Karpas-422 (cell line): ENCODE measurements around the gene SMOC2. TPM values are rescaled to one million over a fixed set of nuclear protein-coding genes. Genes with fewer than 3 reads are reported as not detected.
A peak's percentile ranks its signal among the peaks of the same experiment; 100 is the strongest.

ENCODE experiments used
- DNase-seq: peaks from one replicate; pipeline ENCODE4 v3.0.0-alpha.2; 2015
- H2AFZ ChIP-seq: fragments of 200-600 bp; sonication (generic); 2 replicates; pipeline ENCODE4 v1.6.1; 2014; ENCODE audit warnings: antibody characterized with exemption, low read length, mixed read lengths
- H3K27ac ChIP-seq: fragments of 200-600 bp; sonication (generic); 2 replicates; pipeline ENCODE4 v1.5.1; 2014; ENCODE audit warnings: mild to moderate bottlenecking, low read length, moderate library complexity
- H3K27me3 ChIP-seq: fragments of 200-600 bp; sonication (generic); 2 replicates; pipeline ENCODE4 v1.6.1; 2014; ENCODE audit warnings: low read length, mixed read lengths
- H3K36me3 ChIP-seq: fragments of 200-600 bp; sonication (generic); 2 replicates; pipeline ENCODE4 v1.6.1; 2014; ENCODE audit warnings: low read length, mixed read lengths; ENCODE audit not compliant: insufficient read depth
- H3K4me1 ChIP-seq: fragments of 200-600 bp; sonication (generic); 2 replicates; pipeline ENCODE4 v1.6.1; 2014; ENCODE audit warnings: mild to moderate bottlenecking, low read length, mixed read lengths
- H3K4me2 ChIP-seq: fragments of 200-600 bp; sonication (generic); 2 replicates; pipeline ENCODE4 v1.6.1; 2014; ENCODE audit warnings: low read length, low read depth, mild to moderate bottlenecking; ENCODE audit not compliant: poor library complexity, severe bottlenecking
- H3K4me3 ChIP-seq: fragments of 200-600 bp; sonication (generic); 2 replicates; pipeline ENCODE4 v1.5.1; 2014; ENCODE audit warnings: mild to moderate bottlenecking, antibody characterized with exemption, low read length, mixed read lengths
- H3K79me2 ChIP-seq: fragments of 200-600 bp; sonication (generic); 2 replicates; pipeline ENCODE4 v1.6.1; 2014; ENCODE audit warnings: mild to moderate bottlenecking, low read length, mixed read lengths
- H3K9ac ChIP-seq: fragments of 200-600 bp; sonication (generic); 2 replicates; pipeline ENCODE4 v1.6.0; 2014; ENCODE audit warnings: low read length
- H3K9me2 ChIP-seq: fragments of 200-600 bp; sonication (generic), shearing (Covaris generic); replicated peaks from 2 replicates; pipeline ENCODE4 v1.6.0; 2014; ENCODE audit warnings: mild to moderate bottlenecking, low read length, moderate library complexity; ENCODE audit not compliant: insufficient read depth
- H3K9me3 ChIP-seq: fragments of 300-700, 200-600 bp; sonication (generic); 2 replicates; pipeline ENCODE4 v1.6.1; 2014; ENCODE audit warnings: low read length, mixed read lengths
- H4K20me1 ChIP-seq: fragments of 200-600 bp; sonication (generic); 2 replicates; pipeline ENCODE4 v1.6.1; 2014; ENCODE audit warnings: mild to moderate bottlenecking, antibody characterized with exemption, low read length, low read depth; ENCODE audit not compliant: insufficient read depth
- total RNA-seq: library from RNA; depleted of rRNA; stranded (reverse); fragments of >200 nt; shearing (Covaris generic); gene quantifications from 2 replicates; pipeline ENCODE4 v1.2.3, GENCODE V29; 2014; ENCODE audit warnings: low replicate concordance; rRNA removed

The SMOC2 gene, protein sequence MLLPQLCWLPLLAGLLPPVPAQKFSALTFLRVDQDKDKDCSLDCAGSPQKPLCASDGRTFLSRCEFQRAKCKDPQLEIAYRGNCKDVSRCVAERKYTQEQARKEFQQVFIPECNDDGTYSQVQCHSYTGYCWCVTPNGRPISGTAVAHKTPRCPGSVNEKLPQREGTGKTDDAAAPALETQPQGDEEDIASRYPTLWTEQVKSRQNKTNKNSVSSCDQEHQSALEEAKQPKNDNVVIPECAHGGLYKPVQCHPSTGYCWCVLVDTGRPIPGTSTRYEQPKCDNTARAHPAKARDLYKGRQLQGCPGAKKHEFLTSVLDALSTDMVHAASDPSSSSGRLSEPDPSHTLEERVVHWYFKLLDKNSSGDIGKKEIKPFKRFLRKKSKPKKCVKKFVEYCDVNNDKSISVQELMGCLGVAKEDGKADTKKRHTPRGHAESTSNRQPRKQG
- total RNA-seq, result not detected in 2 replicates

DNA sequence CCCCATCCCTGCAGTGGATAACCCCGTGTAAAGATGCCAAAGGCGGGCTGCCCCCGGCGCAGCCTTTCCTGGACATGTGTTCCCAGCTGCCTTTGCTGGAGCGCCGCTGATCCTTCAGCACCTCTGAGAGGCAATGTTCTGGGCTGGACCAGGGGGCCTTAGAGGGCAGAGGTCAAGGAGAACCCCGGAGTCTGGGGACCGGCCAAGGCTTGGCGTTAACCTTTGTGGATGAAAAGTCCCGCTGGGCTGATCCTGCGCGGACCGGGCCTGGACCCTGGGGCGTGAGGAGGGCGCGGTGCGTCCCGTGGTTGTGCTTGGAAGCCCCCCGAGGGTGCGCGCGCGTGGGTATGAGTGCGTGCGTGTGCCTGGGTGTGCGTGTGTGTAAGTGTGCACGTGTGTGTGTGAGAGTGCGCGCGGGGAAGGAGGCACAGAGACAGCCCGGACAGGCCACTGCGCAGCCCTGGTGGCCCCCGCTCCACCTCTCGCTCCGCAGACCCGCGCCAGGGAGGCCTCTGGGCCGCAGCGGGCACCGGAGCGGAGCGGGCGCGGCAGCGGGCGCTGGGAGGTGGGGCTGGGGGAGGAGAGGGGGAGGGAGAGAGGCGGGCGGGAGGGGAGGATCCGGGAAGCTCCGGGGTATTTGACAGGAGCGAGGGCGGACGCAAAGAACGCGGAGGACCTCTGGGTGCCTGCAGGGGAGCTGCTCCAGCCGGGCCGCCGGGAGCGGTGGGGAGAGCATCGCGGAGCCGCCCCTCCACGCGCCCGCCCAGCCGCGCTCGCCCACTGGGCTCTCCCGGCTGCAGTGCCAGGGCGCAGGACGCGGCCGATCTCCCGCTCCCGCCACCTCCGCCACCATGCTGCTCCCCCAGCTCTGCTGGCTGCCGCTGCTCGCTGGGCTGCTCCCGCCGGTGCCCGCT, at the start of gene SMOC2:
Gene SMOC2 (plus strand): TSS at position 665 of the 914 bp plus-strand sequence. CDS start 187 bp downstream, at position 852.
- Histone ChIP-seq H3K9me2 (no peaks in the 10 kb centered on the region), H3K27ac (no peak within 1 kb of the TSS), H3K4me2 (no peak within 1 kb of the TSS), H3K36me3 (no peaks in the 10 kb centered on the region), H3K9ac (no peak within 1 kb of the TSS), H3K4me3 (no peak within 1 kb of the TSS), H4K20me1 (no peaks in the 10 kb centered on the region), H3K9me3 (no peaks in the 10 kb centered on the region), H3K4me1 (no peaks in the 10 kb centered on the region), H3K79me2 (no peaks in the 10 kb centered on the region), H2AFZ (no peak within 1 kb of the TSS), H3K27me3 (no peaks in the 10 kb centered on the region)
- peak; percentile 2 for DNase-seq

DNA sequence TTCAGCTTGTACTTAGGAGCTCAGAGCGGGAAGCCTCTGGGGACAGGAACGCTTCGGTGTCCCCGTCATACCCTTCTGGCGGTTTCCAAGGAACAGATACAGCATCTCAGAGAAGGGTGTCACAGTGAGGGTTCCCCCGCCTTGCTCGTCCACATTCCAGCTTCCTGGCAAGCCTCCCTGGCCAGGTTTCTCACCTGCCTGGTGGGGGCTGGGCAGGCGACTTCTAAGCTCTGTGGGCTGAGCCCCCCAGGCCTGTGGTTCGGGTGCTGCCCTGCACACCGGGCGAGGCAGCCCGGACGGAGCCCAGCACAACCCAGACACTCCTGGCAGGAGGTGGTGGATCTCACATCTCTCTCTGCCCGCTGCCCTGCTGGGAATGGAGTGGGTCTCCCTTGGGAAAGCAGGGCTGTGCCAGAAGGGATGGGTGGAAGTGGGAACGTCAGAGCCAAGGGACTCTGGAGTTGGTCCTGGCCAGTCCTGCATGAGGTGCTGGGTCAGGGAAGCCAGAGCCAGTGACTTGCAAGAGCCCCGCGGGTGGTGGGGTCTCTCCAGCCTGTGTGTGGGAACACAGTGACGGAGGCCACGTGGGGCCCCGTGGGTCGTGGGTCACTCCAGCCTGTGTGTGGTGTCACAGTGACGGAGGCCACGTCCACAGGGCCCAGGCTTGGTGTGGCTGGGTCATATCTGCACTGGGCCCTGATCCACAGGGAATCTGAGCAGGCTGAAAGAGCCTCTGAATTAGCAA, 47.7 kb upstream of the SMOC2 start:
- no peaks in the 10 kb centered on the region for H3K9me2 ChIP-seq

DNA sequence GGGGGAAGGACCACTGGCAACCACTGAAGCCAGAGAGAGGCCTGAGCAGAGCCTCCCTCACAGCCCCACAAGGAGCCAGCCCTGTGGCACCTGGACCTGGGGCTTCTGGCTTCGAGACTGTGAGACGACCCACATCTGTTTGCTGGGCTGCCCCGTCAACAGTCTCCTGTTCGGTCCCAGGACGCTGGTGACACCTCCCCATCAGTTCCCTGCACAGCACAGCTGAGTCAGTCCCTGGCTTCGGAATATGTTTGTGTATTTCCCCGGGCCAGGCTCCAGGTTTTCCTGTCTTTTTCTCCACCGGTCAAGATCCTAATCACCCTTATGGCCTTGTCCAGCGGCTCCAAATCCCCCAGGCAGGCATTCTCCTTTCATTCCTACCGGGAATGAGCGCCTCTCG, 46.4 kb upstream of the SMOC2 start:
- Histone ChIP-seq H3K4me1 (no peaks in the 10 kb centered on the region), H2AFZ (no peak overlapping the region), H3K4me3 (no peak overlapping the region), H3K27ac (no peak overlapping the region), H3K79me2 (no peaks in the 10 kb centered on the region), H3K9me3 (no peaks in the 10 kb centered on the region), H4K20me1 (no peaks in the 10 kb centered on the region), H3K27me3 (no peaks in the 10 kb centered on the region), H3K36me3 (no peaks in the 10 kb centered on the region), H3K9ac (no peak overlapping the region), H3K4me2 (no peak overlapping the region), H3K9me2 (no peaks in the 10 kb centered on the region)
- DNase-seq, result no peak

More for the DNA sequence above, 47.7 kb upstream of the SMOC2 start:
- H4K20me1 ChIP-seq, result no peaks in the 10 kb centered on the region
- H3K4me2 ChIP-seq, result no peak overlapping the region
- no peak overlapping the region for H3K27ac ChIP-seq
- no peak overlapping the region for H3K9ac ChIP-seq
- no peak overlapping the region for H3K4me3 ChIP-seq
- H2AFZ ChIP-seq, result no peak overlapping the region
- H3K79me2 ChIP-seq, result no peaks in the 10 kb centered on the region
- H3K9me3 ChIP-seq, result no peaks in the 10 kb centered on the region
- no peaks in the 10 kb centered on the region for H3K27me3 ChIP-seq
- no peaks in the 10 kb centered on the region for H3K4me1 ChIP-seq
- no peak for DNase-seq
- no peaks in the 10 kb centered on the region for H3K36me3 ChIP-seq

- no peak for DNase-seq
- Histone ChIP-seq H3K9me3 (no peaks in the 10 kb centered on the region), H3K4me2 (no peak overlapping the region), H3K36me3 (no peaks in the 10 kb centered on the region), H2AFZ (no peak overlapping the region), H3K9ac (no peak overlapping the region), H3K4me3 (no peak overlapping the region), H3K79me2 (no peaks in the 10 kb centered on the region), H3K27me3 (no peaks in the 10 kb centered on the region), H4K20me1 (no peaks in the 10 kb centered on the region), H3K4me1 (no peaks in the 10 kb centered on the region), H3K9me2 (no peaks in the 10 kb centered on the region), H3K27ac (no peak overlapping the region)
Measured at GRCh38 chr6:168395983-168396382, 45.0 kb upstream of the SMOC2 start.

DNA sequence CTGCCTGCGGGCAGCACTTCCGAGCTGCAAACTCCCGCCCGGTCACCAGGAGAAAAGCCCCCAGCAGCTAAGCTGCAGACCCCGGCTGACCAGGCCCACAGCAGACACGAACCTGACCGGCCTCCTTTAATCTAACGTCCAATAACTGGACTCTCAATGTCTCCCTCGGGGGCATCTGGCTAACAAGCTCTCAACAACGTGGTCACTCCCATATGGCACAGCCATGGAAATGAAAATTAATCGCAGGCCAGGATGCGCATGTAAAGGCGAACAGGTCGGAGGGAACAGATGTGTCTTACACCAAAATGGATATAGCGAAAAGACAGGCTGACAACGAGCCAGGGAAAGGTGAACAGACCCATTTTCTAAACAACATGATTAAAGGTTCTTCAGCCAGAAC, 44.4 kb upstream of the SMOC2 start:
- Histone ChIP-seq H3K27me3 (no peaks in the 10 kb centered on the region), H3K9ac (no peak overlapping the region), H3K27ac (no peak overlapping the region), H3K9me2 (no peaks in the 10 kb centered on the region), H4K20me1 (no peaks in the 10 kb centered on the region), H2AFZ (no peak overlapping the region), H3K36me3 (no peaks in the 10 kb centered on the region), H3K79me2 (no peaks in the 10 kb centered on the region), H3K4me1 (no peaks in the 10 kb centered on the region), H3K9me3 (no peaks in the 10 kb centered on the region), H3K4me2 (no peak overlapping the region), H3K4me3 (no peak overlapping the region)
- DNase-seq, result no peak

- no peaks in the 10 kb centered on the region for H3K36me3 ChIP-seq
- H3K79me2 ChIP-seq, result no peaks in the 10 kb centered on the region
- no peak overlapping the region for H3K27ac ChIP-seq
- no peak for DNase-seq
- no peaks in the 10 kb centered on the region for H4K20me1 ChIP-seq
- no peaks in the 10 kb centered on the region for H3K27me3 ChIP-seq
- H3K4me1 ChIP-seq, result no peaks in the 10 kb centered on the region
- no peak overlapping the region for H3K4me2 ChIP-seq
- no peaks in the 10 kb centered on the region for H3K9me2 ChIP-seq
- no peak overlapping the region for H2AFZ ChIP-seq
- no peaks in the 10 kb centered on the region for H3K9me3 ChIP-seq
- H3K9ac ChIP-seq, result no peak overlapping the region
- no peak overlapping the region for H3K4me3 ChIP-seq
Measured at GRCh38 chr6:168397012-168397411, 44.0 kb upstream of the SMOC2 start.

DNA sequence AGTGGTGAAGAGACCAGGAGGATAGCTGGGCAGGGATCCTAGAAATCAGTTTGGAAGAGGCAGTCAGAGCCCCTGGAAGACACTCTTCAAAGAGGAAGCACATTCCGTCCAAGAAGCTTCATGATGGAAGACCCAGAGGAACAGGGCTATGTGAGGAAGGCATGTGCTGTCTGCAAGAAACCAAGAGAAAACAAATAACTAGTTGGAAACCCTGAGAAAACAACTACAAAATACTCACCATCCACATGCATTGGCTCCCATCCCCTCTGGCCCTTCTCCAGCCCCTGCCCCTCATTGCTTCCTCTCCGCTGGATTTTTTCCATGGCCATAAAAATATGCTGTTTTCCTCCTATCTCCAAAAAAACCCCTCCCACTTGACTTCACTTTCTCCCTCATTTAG, 40.9 kb upstream of the SMOC2 start:
- Histone ChIP-seq H3K4me3 (no peak overlapping the region), H3K27ac (no peak overlapping the region), H3K4me2 (no peak overlapping the region), H4K20me1 (no peaks in the 10 kb centered on the region), H3K27me3 (no peaks in the 10 kb centered on the region), H3K9ac (no peak overlapping the region), H3K4me1 (no peaks in the 10 kb centered on the region), H3K9me3 (no peaks in the 10 kb centered on the region), H3K36me3 (no peaks in the 10 kb centered on the region), H3K9me2 (no peaks in the 10 kb centered on the region), H2AFZ (no peak overlapping the region), H3K79me2 (no peaks in the 10 kb centered on the region)
- DNase-seq, result no peak
